Esophagus squamous epithelium (tissue), 4 donors: ENCODE results near the gene APOBEC3C.

ENCODE experiments used
- POLR2A ChIP-seq, 4 donors: fragments of 450-650 bp; IDR thresholded peaks; one replicate each; pipeline ENCODE4 v1.6.1; 2017; ENCODE audit warnings: antibody characterized with exemption in 4 of 4, mild to moderate bottlenecking in 4 of 4, moderate library complexity in 3 of 4
- TF ChIP-seq, protein P1 (sequence below), 6 experiments: fragments of 450-650 bp in 4 of 6; fragments of 200-600 bp in 2 of 6; sonication (generic) in 2 of 6; IDR thresholded peaks; one replicate each; pipeline ENCODE4 v1.5.1; 2016 to 2019; ENCODE audit warnings: antibody characterized with exemption in 6 of 6, mild to moderate bottlenecking in 4 of 6, moderate library complexity in 4 of 6

DNA sequence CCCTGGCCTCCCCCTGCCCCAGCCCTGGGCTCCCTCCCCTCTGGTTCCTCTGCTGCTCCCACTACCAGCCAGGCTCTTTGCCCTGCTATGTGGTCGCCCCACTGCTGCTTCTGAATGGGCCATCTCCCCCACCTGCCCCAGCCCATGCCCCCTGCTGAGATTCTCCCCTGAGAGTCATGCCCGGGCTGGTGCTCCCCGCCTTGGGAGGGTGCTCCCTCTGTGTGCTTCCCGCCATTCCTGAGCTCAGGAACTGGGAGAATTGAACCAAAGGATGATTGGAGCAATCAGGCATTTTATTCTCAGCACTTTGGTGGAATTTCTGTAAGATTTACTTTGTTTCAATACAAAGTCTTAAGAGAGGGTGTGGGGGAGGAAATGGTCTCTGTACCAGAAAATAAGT is 13.7 kb downstream of the APOBEC3C start:
- TF ChIP-seq, protein P1, sequence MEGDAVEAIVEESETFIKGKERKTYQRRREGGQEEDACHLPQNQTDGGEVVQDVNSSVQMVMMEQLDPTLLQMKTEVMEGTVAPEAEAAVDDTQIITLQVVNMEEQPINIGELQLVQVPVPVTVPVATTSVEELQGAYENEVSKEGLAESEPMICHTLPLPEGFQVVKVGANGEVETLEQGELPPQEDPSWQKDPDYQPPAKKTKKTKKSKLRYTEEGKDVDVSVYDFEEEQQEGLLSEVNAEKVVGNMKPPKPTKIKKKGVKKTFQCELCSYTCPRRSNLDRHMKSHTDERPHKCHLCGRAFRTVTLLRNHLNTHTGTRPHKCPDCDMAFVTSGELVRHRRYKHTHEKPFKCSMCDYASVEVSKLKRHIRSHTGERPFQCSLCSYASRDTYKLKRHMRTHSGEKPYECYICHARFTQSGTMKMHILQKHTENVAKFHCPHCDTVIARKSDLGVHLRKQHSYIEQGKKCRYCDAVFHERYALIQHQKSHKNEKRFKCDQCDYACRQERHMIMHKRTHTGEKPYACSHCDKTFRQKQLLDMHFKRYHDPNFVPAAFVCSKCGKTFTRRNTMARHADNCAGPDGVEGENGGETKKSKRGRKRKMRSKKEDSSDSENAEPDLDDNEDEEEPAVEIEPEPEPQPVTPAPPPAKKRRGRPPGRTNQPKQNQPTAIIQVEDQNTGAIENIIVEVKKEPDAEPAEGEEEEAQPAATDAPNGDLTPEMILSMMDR (IDR thresholded peaks at IDR 0.05) = no peak
- no peak for TF ChIP-seq POLR2A (IDR thresholded peaks at IDR 0.05)
